Activated T-helper 2 cell treated with anti-CD3 and anti-CD28 coated beads, Interferon-gamma antibody, Interleukin-2, Interleukin-4, amounts not matched to agents 10 μg/mL and 5 μg/mL and 100 μg/mL, durations not matched to agents 14 hours and 24 hours and 36 hours (primary cell): ENCODE measurements around the gene FAT3. TPM values are rescaled to one million over a fixed set of nuclear protein-coding genes. Genes with fewer than 3 reads are reported as not detected.

Source experiments
- DNase-seq: peaks from one replicate; pipeline ENCODE4 v3.0.0; 2021; ENCODE audit warnings: low spot score
- H3K27ac Mint-ChIP-seq: one replicate; pipeline ENCODE4 v1.8.0; 2021; ENCODE audit warnings: mixed read lengths
- H3K27me3 Mint-ChIP-seq: one replicate; pipeline ENCODE4 v1.8.0; 2021; ENCODE audit warnings: low read depth, mixed read lengths
- H3K36me3 Mint-ChIP-seq: one replicate; pipeline ENCODE4 v1.8.0; 2021; ENCODE audit warnings: low read depth, mixed read lengths
- H3K4me1 Mint-ChIP-seq: one replicate; pipeline ENCODE4 v1.8.0; 2021; ENCODE audit warnings: low read depth, mixed read lengths
- H3K4me3 Mint-ChIP-seq: one replicate; pipeline ENCODE4 v1.8.0; 2021; ENCODE audit warnings: low read depth, mild to moderate bottlenecking, moderate library complexity, mixed read lengths
- H3K9me3 Mint-ChIP-seq: one replicate; pipeline ENCODE4 v1.8.0; 2021; ENCODE audit warnings: mixed read lengths
- intact Hi-C: fragments of 100-400 bp; cut with micrococcal nuclease; formaldehyde crosslinking; loops from one replicate; pipeline ENCODE4 v1.15.1; 2023
- total RNA-seq: library from RNA; stranded (reverse); gene quantifications from 2 replicates; pipeline ENCODE4 v1.2.3, GENCODE V29; 2022

The FAT3 gene
- total RNA-seq, 1 donor from 2014 or later: 0.02 TPM

GRCh38 chr11:92219476-92219875, 5.1 kb upstream of the FAT3 start:
- intact Hi-C loops: no loop called here
- Mint-ChIP-seq H3K27me3 (peaks cover 22% of the 10 kb centered on the region), H3K36me3 (no peaks in the 10 kb centered on the region), H3K4me1 (no peaks in the 10 kb centered on the region), H3K9me3 (no peaks in the 10 kb centered on the region), H3K27ac (no peak overlapping the region), H3K4me3 (no peak overlapping the region)
- DNase-seq: no peak

GRCh38 chr11:92222701-92223100, 1.9 kb upstream of the FAT3 start:
- Mint-ChIP-seq H3K9me3 (no peaks in the 10 kb centered on the region), H3K27me3 (peaks cover 44% of the 10 kb centered on the region), H3K27ac (no peak overlapping the region), H3K4me1 (no peaks in the 10 kb centered on the region), H3K4me3 (no peak overlapping the region), H3K36me3 (no peaks in the 10 kb centered on the region)
- no peak for DNase-seq
- intact Hi-C loops: no loop called here

- H3K4me1 Mint-ChIP-seq: no peaks in the 10 kb centered on the region
- no peak for DNase-seq
- no peak overlapping the region for H3K27ac Mint-ChIP-seq
- no peaks in the 10 kb centered on the region for H3K9me3 Mint-ChIP-seq
- H3K27me3 Mint-ChIP-seq: peaks cover 53% of the 10 kb centered on the region
- H3K4me3 Mint-ChIP-seq: no peak overlapping the region
- intact Hi-C loops: no loop called here
- no peaks in the 10 kb centered on the region for H3K36me3 Mint-ChIP-seq
Measured at GRCh38 chr11:92224054-92224406, 588 bp upstream of the FAT3 start.

- no peaks in the 10 kb centered on the region for H3K4me1 Mint-ChIP-seq
- no peaks in the 10 kb centered on the region for H3K36me3 Mint-ChIP-seq
- no peaks in the 10 kb centered on the region for H3K9me3 Mint-ChIP-seq
- H3K27ac Mint-ChIP-seq: no peak overlapping the region
- H3K27me3 Mint-ChIP-seq: peaks cover 53% of the 10 kb centered on the region
- intact Hi-C loops: no loop called here
- H3K4me3 Mint-ChIP-seq: no peak overlapping the region
- DNase-seq: no peak
Measured at GRCh38 chr11:92225125-92225567, 528 bp downstream of the FAT3 start.

GRCh38 chr11:92225568-92226330, 1.1 kb downstream of the FAT3 start:
- intact Hi-C loops: no loop called here
- no peak for DNase-seq
- H3K27me3 Mint-ChIP-seq: peaks cover 53% of the 10 kb centered on the region
- H3K27ac Mint-ChIP-seq: no peak overlapping the region
- no peak overlapping the region for H3K4me3 Mint-ChIP-seq
- no peaks in the 10 kb centered on the region for H3K4me1 Mint-ChIP-seq
- no peaks in the 10 kb centered on the region for H3K36me3 Mint-ChIP-seq
- H3K9me3 Mint-ChIP-seq: no peaks in the 10 kb centered on the region

- H3K4me3 Mint-ChIP-seq: no peak overlapping the region
- H3K36me3 Mint-ChIP-seq: no peaks in the 10 kb centered on the region
- DNase-seq: no peak
- H3K27me3 Mint-ChIP-seq: peaks cover 53% of the 10 kb centered on the region
- H3K9me3 Mint-ChIP-seq: no peaks in the 10 kb centered on the region
- H3K4me1 Mint-ChIP-seq: no peaks in the 10 kb centered on the region
- intact Hi-C loops: no loop called here
- no peak overlapping the region for H3K27ac Mint-ChIP-seq
Measured at GRCh38 chr11:92226331-92227229, 2.0 kb downstream of the FAT3 start.

- no peak for DNase-seq
- H3K4me3 Mint-ChIP-seq: no peak overlapping the region
- no peaks in the 10 kb centered on the region for H3K4me1 Mint-ChIP-seq
- no peaks in the 10 kb centered on the region for H3K36me3 Mint-ChIP-seq
- H3K27me3 Mint-ChIP-seq: peaks cover 50% of the 10 kb centered on the region
- H3K27ac Mint-ChIP-seq: no peak overlapping the region
- intact Hi-C loops: no loop called here
- no peaks in the 10 kb centered on the region for H3K9me3 Mint-ChIP-seq
Measured at GRCh38 chr11:92227230-92227814, 2.7 kb downstream of the FAT3 start.

- intact Hi-C loops: no loop called here
- Mint-ChIP-seq H3K4me3 (no peak overlapping the region), H3K27ac (no peak overlapping the region), H3K36me3 (no peaks in the 10 kb centered on the region), H3K9me3 (no peaks in the 10 kb centered on the region), H3K4me1 (no peaks in the 10 kb centered on the region), H3K27me3 (peaks cover 43% of the 10 kb centered on the region)
- DNase-seq: no peak
Measured at GRCh38 chr11:92227959-92228935, 3.6 kb downstream of the FAT3 start.

- intact Hi-C loops: no loop called here
Measured at GRCh38 chr11:92236856-92237255, 12.2 kb downstream of the FAT3 start.

GRCh38 chr11:92240916-92241315, 16.3 kb downstream of the FAT3 start:
- H3K4me3 Mint-ChIP-seq: no peak overlapping the region
- no peaks in the 10 kb centered on the region for H3K27me3 Mint-ChIP-seq
- intact Hi-C loops: no loop called here
- no peak for DNase-seq
- no peaks in the 10 kb centered on the region for H3K36me3 Mint-ChIP-seq
- H3K4me1 Mint-ChIP-seq: no peaks in the 10 kb centered on the region
- no peaks in the 10 kb centered on the region for H3K9me3 Mint-ChIP-seq
- H3K27ac Mint-ChIP-seq: no peak overlapping the region

More at GRCh38 chr11:92236856-92237255, 12.2 kb downstream of the FAT3 start:
- no peak overlapping the region for H3K27ac Mint-ChIP-seq
- no peak overlapping the region for H3K4me3 Mint-ChIP-seq
- H3K36me3 Mint-ChIP-seq: no peaks in the 10 kb centered on the region
- H3K4me1 Mint-ChIP-seq: no peaks in the 10 kb centered on the region
- no peak for DNase-seq
- H3K9me3 Mint-ChIP-seq: no peaks in the 10 kb centered on the region
- H3K27me3 Mint-ChIP-seq: no peaks in the 10 kb centered on the region

GRCh38 chr11:92245700-92246271, 21.2 kb downstream of the FAT3 start:
- no peak overlapping the region for H3K27ac Mint-ChIP-seq
- intact Hi-C loops: no loop called here
- H3K36me3 Mint-ChIP-seq: no peaks in the 10 kb centered on the region
- no peak overlapping the region for H3K4me3 Mint-ChIP-seq
- no peak for DNase-seq
- no peaks in the 10 kb centered on the region for H3K4me1 Mint-ChIP-seq
- no peaks in the 10 kb centered on the region for H3K9me3 Mint-ChIP-seq
- no peaks in the 10 kb centered on the region for H3K27me3 Mint-ChIP-seq

- Mint-ChIP-seq H3K27ac (no peak overlapping the region), H3K36me3 (no peaks in the 10 kb centered on the region), H3K9me3 (no peaks in the 10 kb centered on the region), H3K4me1 (no peaks in the 10 kb centered on the region), H3K4me3 (no peak overlapping the region), H3K27me3 (no peaks in the 10 kb centered on the region)
- intact Hi-C loops: no loop called here
- DNase-seq: no peak
Measured at GRCh38 chr11:92246630-92247029, 22.0 kb downstream of the FAT3 start.
